Upper lobe of left lung (tissue), 6 donors: ENCODE data around the gene MAGEB4. TPM values are rescaled to one million over a fixed set of nuclear protein-coding genes. Genes with fewer than 3 reads are reported as not detected.

Experiments used
- ATAC-seq, 2 donors: fragments of 200-7000 bp; cut with Tn5 transposase; one replicate each; pipeline ENCODE4 v1.9.1; 2022; ENCODE audit warnings: mild to moderate bottlenecking in 2 of 2, moderate library complexity in 2 of 2; ENCODE audit not compliant: low FRiP score in 2 of 2
- DNase-seq, 2 donors: peaks; one replicate each; pipeline ENCODE4 v3.0.0-alpha.2; 2019 to 2020
- H3K27ac ChIP-seq, 4 donors: fragments of 200-600 bp; sonication (generic); one replicate each; pipeline ENCODE4 v1.5.1; 2016 to 2019
- H3K27me3 ChIP-seq, 4 donors: fragments of 200-600 bp; sonication (generic); one replicate each; pipeline ENCODE4 v1.5.1; 2017 to 2019
- H3K36me3 ChIP-seq, 4 donors: fragments of 200-600 bp; sonication (generic); one replicate each; pipeline ENCODE4 v1.5.1; 2016 to 2019
- H3K4me1 ChIP-seq, 4 donors: fragments of 200-600 bp; sonication (generic); one replicate each; pipeline ENCODE4 v1.5.1; 2018 to 2019
- H3K4me3 ChIP-seq, 4 donors: fragments of 200-600 bp; sonication (generic); one replicate each; pipeline ENCODE4 v1.5.1; 2017 to 2019; ENCODE audit warnings: mild to moderate bottlenecking in 2 of 4, moderate library complexity in 1 of 4
- H3K9me3 ChIP-seq, 4 donors: fragments of 200-600 bp; sonication (generic); one replicate each; pipeline ENCODE4 v1.5.1; 2018 to 2019
- CTCF ChIP-seq, 6 experiments: fragments of 450-650 bp in 4 of 6; fragments of 200-600 bp in 2 of 6; sonication (generic) in 2 of 6; IDR thresholded peaks; one replicate each; pipeline ENCODE4 v1.5.1; 2016 to 2019; ENCODE audit warnings: antibody characterized with exemption in 6 of 6
- EP300 ChIP-seq, 4 donors: sonication (generic); formaldehyde crosslinking; IDR thresholded peaks; one replicate each; pipeline ENCODE4 v1.5.1; 2017; ENCODE audit warnings: antibody characterized with exemption in 4 of 4, control low read depth in 2 of 4
- POLR2A ChIP-seq, 4 donors: fragments of 450-650 bp; IDR thresholded peaks; one replicate each; pipeline ENCODE4 v1.5.1; 2016 to 2017; ENCODE audit warnings: antibody characterized with exemption in 4 of 4, mild to moderate bottlenecking in 2 of 4
- POLR2AphosphoS5 ChIP-seq, 2 donors: sonication (generic); formaldehyde crosslinking; IDR thresholded peaks; one replicate each; pipeline ENCODE4 v1.5.1; 2017; ENCODE audit warnings: antibody characterized with exemption in 2 of 2
- WGBS, 2 donors: methylation state at CpG; one replicate each; pipeline ENCODE4 v1.1.5; 2017 to 2018; 5-methylcytosine and 5-hydroxymethylcytosine counted together
- total RNA-seq, 6 donors: library from RNA; depleted of rRNA in 4 of 6; stranded (reverse); fragments of >200 nt in 4 of 6; gene quantifications; one replicate each; pipeline versions ENCODE4 v1.1.0 to v1.2.1, GENCODE V29; 2016 to 2021
- donor health status: DM: no; HTN: no; CAD: no; lungs with moderate emphysema.
- donor health status: DM: no; HTN: yes; CAD: no; lungs with severe emphysema.

MAGEB4 gene
- total RNA-seq, 6 donors from 2014 or later, result not detected

- no peaks in the 10 kb centered on the region for H3K4me1 ChIP-seq
- ATAC-seq, result no peak
- DNase-seq, result no peak
- 0 to 36% methylated on average over 1 of the region's 1 CpG for WGBS, 2 donors
- no peak for TF ChIP-seq POLR2AphosphoS5 (IDR thresholded peaks at IDR 0.05)
- TF ChIP-seq EP300 (IDR thresholded peaks at IDR 0.05), result no peak
- no peak for TF ChIP-seq POLR2A (IDR thresholded peaks at IDR 0.05)
- no peak for TF ChIP-seq CTCF (IDR thresholded peaks at IDR 0.05)
- H3K36me3 ChIP-seq, result no peaks in the 10 kb centered on the region
- H3K4me3 ChIP-seq, result no peak overlapping the region
- no peak overlapping the region for H3K27ac ChIP-seq
- H3K27me3 ChIP-seq, result no peaks in the 10 kb centered on the region
- no peaks in the 10 kb centered on the region for H3K9me3 ChIP-seq
Observed at GRCh38 chrX:30278365-30278764, 36.6 kb downstream of the MAGEB4 start.

- Histone ChIP-seq H3K4me1 (no peaks in the 10 kb centered on the region), H3K36me3 (no peaks in the 10 kb centered on the region), H3K27me3 (no peaks in the 10 kb centered on the region), H3K4me3 (no peak overlapping the region), H3K27ac (no peak overlapping the region), H3K9me3 (no peaks in the 10 kb centered on the region)
- DNase-seq (no peak), ATAC-seq (no peak)
- 78 to 87% methylated on average over 1 of the region's 1 CpG for WGBS, 2 donors
- no peak for TF ChIP-seq POLR2A (IDR thresholded peaks at IDR 0.05)
- TF ChIP-seq CTCF (IDR thresholded peaks at IDR 0.05), result no peak
- TF ChIP-seq EP300 (IDR thresholded peaks at IDR 0.05), result no peak
- no peak for TF ChIP-seq POLR2AphosphoS5 (IDR thresholded peaks at IDR 0.05)
Observed at GRCh38 chrX:30280428-30280827, 38.6 kb downstream of the MAGEB4 start.

GRCh38 chrX:30282527-30282926 is 40.7 kb downstream of the MAGEB4 start:
- Histone ChIP-seq H3K4me1 (no peaks in the 10 kb centered on the region), H3K36me3 (no peaks in the 10 kb centered on the region), H3K9me3 (no peaks in the 10 kb centered on the region), H3K4me3 (no peak overlapping the region), H3K27ac (no peak overlapping the region), H3K27me3 (no peaks in the 10 kb centered on the region)
- TF ChIP-seq POLR2AphosphoS5 (IDR thresholded peaks at IDR 0.05) (no peak), EP300 (IDR thresholded peaks at IDR 0.05) (no peak), POLR2A (IDR thresholded peaks at IDR 0.05) (no peak), CTCF (IDR thresholded peaks at IDR 0.05) (no peak)
- DNase-seq (no peak), ATAC-seq (no peak)

GRCh38 chrX:30283456-30284200 is 41.8 kb downstream of the MAGEB4 start:
- Histone ChIP-seq H3K4me1 (no peaks in the 10 kb centered on the region), H3K4me3 (no peak overlapping the region), H3K27ac (no peak overlapping the region), H3K27me3 (no peaks in the 10 kb centered on the region), H3K36me3 (no peaks in the 10 kb centered on the region), H3K9me3 (no peaks in the 10 kb centered on the region)
- WGBS, 2 donors, result 52 to 60% methylated on average over 3 of the region's 3 CpGs
- peak in 1 of 2 donors; percentile 66 for ATAC-seq
- no peak for DNase-seq
- TF ChIP-seq POLR2AphosphoS5 (IDR thresholded peaks at IDR 0.05) (no peak), CTCF (IDR thresholded peaks at IDR 0.05) (no peak), EP300 (IDR thresholded peaks at IDR 0.05) (no peak), POLR2A (IDR thresholded peaks at IDR 0.05) (no peak)

Other genes with a start within 250 kb of the MAGEB4 start
- gene MAGEB2, start 26.4 kb upstream of the MAGEB4 start, total RNA-seq, result not detected
- not detected for gene MAGEB3, start 11.3 kb upstream of the MAGEB4 start, total RNA-seq
- gene MAGEB1, start 5.1 kb downstream of the MAGEB4 start, total RNA-seq, result not detected
- not detected for gene NR0B1, start 67.4 kb downstream of the MAGEB4 start, total RNA-seq